C4-2B (cell line): Measurements from ENCODE around the gene PROSER3.

Experiments
- H3K27ac ChIP-seq: fragments of 450-650 bp; 2 replicates; pipeline ENCODE4 v1.5.1; 2017
- CTCF ChIP-seq: fragments of 450-650 bp; conservative IDR thresholded peaks from 2 replicates; pipeline ENCODE4 v1.5.1; 2017; ENCODE audit warnings: mild to moderate bottlenecking
- ZFX ChIP-seq: fragments of 450-650 bp; IDR thresholded peaks from 2 replicates; pipeline ENCODE4 v1.6.1; 2017

PROSER3 gene

GRCh38 chr19:35724560-35724959, 33.4 kb upstream of the PROSER3 start:
- H3K27ac ChIP-seq: no peak overlapping the region
- TF ChIP-seq CTCF (no peak), ZFX (no peak)

GRCh38 chr19:35725216-35725861, 32.6 kb upstream of the PROSER3 start:
- TF ChIP-seq ZFX (no peak), CTCF (no peak)
- H3K27ac ChIP-seq: no peak overlapping the region

- H3K27ac ChIP-seq: no peak overlapping the region
Measured at GRCh38 chr19:35727053-35727955, 30.7 kb upstream of the PROSER3 start.

GRCh38 chr19:35727956-35728706, 29.8 kb upstream of the PROSER3 start:
- H3K27ac ChIP-seq: no peak overlapping the region
- TF ChIP-seq ZFX: no peak

More at GRCh38 chr19:35727053-35727955, 30.7 kb upstream of the PROSER3 start:
- no peak for TF ChIP-seq ZFX
- TF ChIP-seq CTCF: no peak

- TF ChIP-seq CTCF (no peak), ZFX (no peak)
- H3K27ac ChIP-seq: no peak overlapping the region
Measured at GRCh38 chr19:35729021-35729420, 29.0 kb upstream of the PROSER3 start.

- H3K27ac ChIP-seq: no peak overlapping the region
- no peak for TF ChIP-seq CTCF
- TF ChIP-seq ZFX: no peak
Measured at GRCh38 chr19:35729763-35730162, 28.2 kb upstream of the PROSER3 start.

- no peak overlapping the region for H3K27ac ChIP-seq
- TF ChIP-seq ZFX: no peak
- TF ChIP-seq CTCF: no peak
Measured at GRCh38 chr19:35730326-35730725, 27.6 kb upstream of the PROSER3 start.
